HepG2 (cell line): ENCODE measurements around the gene PRSS48. TPM values are rescaled to one million over a fixed set of nuclear protein-coding genes. Genes with fewer than 3 reads are reported as not detected.
A peak's percentile ranks its signal among the peaks of the same experiment; 100 is the strongest.

Source experiments
- CEBPB ChIP-seq: IDR thresholded peaks from 2 replicates; pipeline ENCODE4 v1.6.1; 2011; ENCODE audit warnings: low read depth, low read length, improper control_type of control experiment, borderline replicate concordance
- NFE2 ChIP-seq: sonication (generic); formaldehyde crosslinking; IDR thresholded peaks from 2 replicates; pipeline ENCODE4 v1.4.0; 2020; ENCODE audit warnings: missing genetic modification reagents
- NR1H2 ChIP-seq: sonication (generic); formaldehyde crosslinking; IDR thresholded peaks from 2 replicates; pipeline ENCODE4 v1.8.1; 2022; ENCODE audit warnings: low read depth, missing genetic modification reagents, borderline replicate concordance
- PRMT3 ChIP-seq: sonication (generic); formaldehyde crosslinking; IDR thresholded peaks from 2 replicates; pipeline ENCODE4 v1.8.1; 2022; ENCODE audit warnings: low read depth, mild to moderate bottlenecking, moderate library complexity, missing genetic modification reagents, borderline replicate concordance
- ZNF264 ChIP-seq: sonication (generic); formaldehyde crosslinking; IDR thresholded peaks from 2 replicates; pipeline ENCODE4 v1.4.0; 2020; ENCODE audit warnings: missing genetic modification reagents
- ZNF749 ChIP-seq: sonication (generic); formaldehyde crosslinking; IDR thresholded peaks from 2 replicates; pipeline ENCODE4 v1.8.0; 2022; ENCODE audit warnings: mild to moderate bottlenecking, missing genetic modification reagents, moderate library complexity, borderline replicate concordance
- ZNF879 ChIP-seq: sonication (generic); formaldehyde crosslinking; IDR thresholded peaks from 2 replicates; pipeline ENCODE4 v1.8.1; 2023; ENCODE audit warnings: missing genetic modification reagents
- polyA plus RNA-seq, 8 experiments: library from polyadenylated mRNA; depleted of rRNA in 3 of 8; stranded (reverse) in 7 of 8; unstranded in 1 of 8; fragments of >200 nt; fragmentation: Illumina TruSeq in 4 of 8; extraction: Trizol in 4 of 8; gene quantifications; 2 replicates each; pipeline versions ENCODE4 v1.2.1 to v1.2.3, GENCODE V29; 2011 to 2016; ENCODE audit warnings: low read depth in 4 of 8, missing spikeins in 1 of 8, mixed read lengths in 1 of 8; ENCODE audit not compliant: insufficient read depth in 1 of 8
- total RNA-seq, 5 experiments: library from RNA; depleted of rRNA; stranded (reverse); fragments of >200 nt; fragmentation: Illumina TruSeq; extraction: Trizol; gene quantifications; 2 replicates each; pipeline ENCODE4 v1.2.3, GENCODE V29; 2016; ENCODE audit warnings: low read depth in 1 of 5
- TF ChIP-seq, protein P1 (sequence below): sonication (generic); formaldehyde crosslinking; IDR thresholded peaks from 2 replicates; pipeline ENCODE4 v1.4.0; 2020; ENCODE audit warnings: missing genetic modification reagents
- TF ChIP-seq, protein P2 (sequence below): sonication (generic); formaldehyde crosslinking; IDR thresholded peaks from 2 replicates; pipeline ENCODE4 v1.4.0; 2020; ENCODE audit warnings: missing genetic modification reagents
- TF ChIP-seq, protein P3 (sequence below): IDR thresholded peaks from 2 replicates; pipeline ENCODE4 v1.6.1; 2012; ENCODE audit warnings: low read depth, low read length, improper control_type of control experiment
- TF ChIP-seq, protein P4 (sequence below): IDR thresholded peaks from 2 replicates; pipeline ENCODE4 v1.6.1; 2016; ENCODE audit warnings: control low read depth
- TF ChIP-seq, protein P5 (sequence below): IDR thresholded peaks from 2 replicates; pipeline ENCODE4 v1.6.1; 2016; ENCODE audit warnings: low read depth
- TF ChIP-seq, protein P6 (sequence below): sonication (generic); formaldehyde crosslinking; IDR thresholded peaks from one replicate; pipeline ENCODE4 v1.5.1; 2020; ENCODE audit warnings: mild to moderate bottlenecking, missing genetic modification reagents; ENCODE audit errors: not compliant biosample characterization

PRSS48 gene
- total and polyA plus RNA-seq, 2 of the 13 experiments (the other 11 are each of a cell fraction or from before 2014, with no cell fraction given): not detected

DNA sequence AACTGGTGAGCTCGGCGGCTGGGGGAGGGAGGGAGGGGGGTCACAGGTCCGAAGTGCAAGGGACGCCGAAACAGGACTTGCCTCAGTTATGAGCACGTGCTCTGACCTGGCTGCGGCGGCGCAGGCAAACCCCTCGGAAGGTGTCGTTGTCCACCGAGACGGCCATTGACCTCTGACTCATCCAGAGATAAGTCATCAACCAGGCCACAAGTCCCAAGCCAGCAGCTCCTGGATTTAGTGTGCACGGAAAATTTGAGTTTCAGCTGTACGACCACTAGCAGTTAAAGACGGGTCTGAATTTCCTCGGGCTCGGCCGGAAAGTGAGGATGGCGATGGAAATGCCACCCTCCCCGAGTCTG is 47.8 kb downstream of the PRSS48 start (continued):
- TF ChIP-seq PRMT3 (no peak; the same call in 1 of the 2 replicates), ZNF879 (CRISPR knock-in tag) (no peak), CEBPB (peak; percentile 15; the same call in 1 of the 2 replicates), NFE2 (CRISPR knock-in tag) (no peak), ZNF264 (CRISPR knock-in tag) (0 out of 2 replicates have a peak, but pooled peaks have one; percentile 81), ZNF749 (CRISPR knock-in tag) (peak; percentile 82; the same call in 1 of the 2 replicates), NR1H2 (CRISPR knock-in tag) (0 out of 2 replicates have a peak, but pooled peaks have one; percentile 24)
- TF ChIP-seq, protein P1, sequence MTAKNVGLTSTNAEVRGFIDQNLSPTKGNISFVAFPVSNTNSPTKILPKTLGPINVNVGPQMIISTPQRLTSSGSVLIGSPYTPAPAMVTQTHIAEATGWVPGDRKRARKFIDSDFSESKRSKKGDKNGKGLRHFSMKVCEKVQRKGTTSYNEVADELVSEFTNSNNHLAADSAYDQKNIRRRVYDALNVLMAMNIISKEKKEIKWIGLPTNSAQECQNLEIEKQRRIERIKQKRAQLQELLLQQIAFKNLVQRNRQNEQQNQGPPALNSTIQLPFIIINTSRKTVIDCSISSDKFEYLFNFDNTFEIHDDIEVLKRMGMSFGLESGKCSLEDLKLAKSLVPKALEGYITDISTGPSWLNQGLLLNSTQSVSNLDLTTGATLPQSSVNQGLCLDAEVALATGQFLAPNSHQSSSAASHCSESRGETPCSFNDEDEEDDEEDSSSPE (CRISPR knock-in tag): peak; percentile 64
- TF ChIP-seq, protein P2, sequence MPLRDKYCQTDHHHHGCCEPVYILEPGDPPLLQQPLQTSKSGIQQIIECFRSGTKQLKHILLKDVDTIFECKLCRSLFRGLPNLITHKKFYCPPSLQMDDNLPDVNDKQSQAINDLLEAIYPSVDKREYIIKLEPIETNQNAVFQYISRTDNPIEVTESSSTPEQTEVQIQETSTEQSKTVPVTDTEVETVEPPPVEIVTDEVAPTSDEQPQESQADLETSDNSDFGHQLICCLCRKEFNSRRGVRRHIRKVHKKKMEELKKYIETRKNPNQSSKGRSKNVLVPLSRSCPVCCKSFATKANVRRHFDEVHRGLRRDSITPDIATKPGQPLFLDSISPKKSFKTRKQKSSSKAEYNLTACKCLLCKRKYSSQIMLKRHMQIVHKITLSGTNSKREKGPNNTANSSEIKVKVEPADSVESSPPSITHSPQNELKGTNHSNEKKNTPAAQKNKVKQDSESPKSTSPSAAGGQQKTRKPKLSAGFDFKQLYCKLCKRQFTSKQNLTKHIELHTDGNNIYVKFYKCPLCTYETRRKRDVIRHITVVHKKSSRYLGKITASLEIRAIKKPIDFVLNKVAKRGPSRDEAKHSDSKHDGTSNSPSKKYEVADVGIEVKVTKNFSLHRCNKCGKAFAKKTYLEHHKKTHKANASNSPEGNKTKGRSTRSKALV (CRISPR knock-in tag): 0 out of 2 replicates have a peak, but pooled peaks have one; percentile 36
- TF ChIP-seq, protein P3, sequence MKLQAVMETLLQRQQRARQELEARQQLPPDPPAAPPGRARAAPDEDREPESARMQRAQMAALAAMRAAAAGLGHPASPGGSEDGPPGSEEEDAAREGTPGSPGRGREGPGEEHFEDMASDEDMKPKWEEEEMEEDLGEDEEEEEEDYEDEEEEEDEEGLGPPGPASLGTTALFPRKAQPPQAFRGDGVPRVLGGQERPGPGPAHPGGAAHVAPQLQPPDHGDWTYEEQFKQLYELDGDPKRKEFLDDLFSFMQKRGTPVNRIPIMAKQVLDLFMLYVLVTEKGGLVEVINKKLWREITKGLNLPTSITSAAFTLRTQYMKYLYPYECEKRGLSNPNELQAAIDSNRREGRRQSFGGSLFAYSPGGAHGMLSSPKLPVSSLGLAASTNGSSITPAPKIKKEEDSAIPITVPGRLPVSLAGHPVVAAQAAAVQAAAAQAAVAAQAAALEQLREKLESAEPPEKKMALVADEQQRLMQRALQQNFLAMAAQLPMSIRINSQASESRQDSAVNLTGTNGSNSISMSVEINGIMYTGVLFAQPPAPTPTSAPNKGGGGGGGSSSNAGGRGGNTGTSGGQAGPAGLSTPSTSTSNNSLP: no peak
- TF ChIP-seq, protein P4, sequence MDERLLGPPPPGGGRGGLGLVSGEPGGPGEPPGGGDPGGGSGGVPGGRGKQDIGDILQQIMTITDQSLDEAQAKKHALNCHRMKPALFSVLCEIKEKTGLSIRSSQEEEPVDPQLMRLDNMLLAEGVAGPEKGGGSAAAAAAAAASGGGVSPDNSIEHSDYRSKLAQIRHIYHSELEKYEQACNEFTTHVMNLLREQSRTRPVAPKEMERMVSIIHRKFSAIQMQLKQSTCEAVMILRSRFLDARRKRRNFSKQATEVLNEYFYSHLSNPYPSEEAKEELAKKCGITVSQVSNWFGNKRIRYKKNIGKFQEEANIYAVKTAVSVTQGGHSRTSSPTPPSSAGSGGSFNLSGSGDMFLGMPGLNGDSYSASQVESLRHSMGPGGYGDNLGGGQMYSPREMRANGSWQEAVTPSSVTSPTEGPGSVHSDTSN (CRISPR knock-in tag): no peak
- TF ChIP-seq, protein P5, sequence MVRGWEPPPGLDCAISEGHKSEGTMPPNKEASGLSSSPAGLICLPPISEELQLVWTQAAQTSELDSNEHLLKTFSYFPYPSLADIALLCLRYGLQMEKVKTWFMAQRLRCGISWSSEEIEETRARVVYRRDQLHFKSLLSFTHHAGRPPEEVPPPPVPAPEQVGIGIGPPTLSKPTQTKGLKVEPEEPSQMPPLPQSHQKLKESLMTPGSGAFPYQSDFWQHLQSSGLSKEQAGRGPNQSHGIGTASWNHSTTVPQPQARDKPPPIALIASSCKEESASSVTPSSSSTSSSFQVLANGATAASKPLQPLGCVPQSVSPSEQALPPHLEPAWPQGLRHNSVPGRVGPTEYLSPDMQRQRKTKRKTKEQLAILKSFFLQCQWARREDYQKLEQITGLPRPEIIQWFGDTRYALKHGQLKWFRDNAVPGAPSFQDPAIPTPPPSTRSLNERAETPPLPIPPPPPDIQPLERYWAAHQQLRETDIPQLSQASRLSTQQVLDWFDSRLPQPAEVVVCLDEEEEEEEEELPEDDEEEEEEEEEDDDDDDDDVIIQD (CRISPR knock-in tag): no peak
- TF ChIP-seq, protein P6, sequence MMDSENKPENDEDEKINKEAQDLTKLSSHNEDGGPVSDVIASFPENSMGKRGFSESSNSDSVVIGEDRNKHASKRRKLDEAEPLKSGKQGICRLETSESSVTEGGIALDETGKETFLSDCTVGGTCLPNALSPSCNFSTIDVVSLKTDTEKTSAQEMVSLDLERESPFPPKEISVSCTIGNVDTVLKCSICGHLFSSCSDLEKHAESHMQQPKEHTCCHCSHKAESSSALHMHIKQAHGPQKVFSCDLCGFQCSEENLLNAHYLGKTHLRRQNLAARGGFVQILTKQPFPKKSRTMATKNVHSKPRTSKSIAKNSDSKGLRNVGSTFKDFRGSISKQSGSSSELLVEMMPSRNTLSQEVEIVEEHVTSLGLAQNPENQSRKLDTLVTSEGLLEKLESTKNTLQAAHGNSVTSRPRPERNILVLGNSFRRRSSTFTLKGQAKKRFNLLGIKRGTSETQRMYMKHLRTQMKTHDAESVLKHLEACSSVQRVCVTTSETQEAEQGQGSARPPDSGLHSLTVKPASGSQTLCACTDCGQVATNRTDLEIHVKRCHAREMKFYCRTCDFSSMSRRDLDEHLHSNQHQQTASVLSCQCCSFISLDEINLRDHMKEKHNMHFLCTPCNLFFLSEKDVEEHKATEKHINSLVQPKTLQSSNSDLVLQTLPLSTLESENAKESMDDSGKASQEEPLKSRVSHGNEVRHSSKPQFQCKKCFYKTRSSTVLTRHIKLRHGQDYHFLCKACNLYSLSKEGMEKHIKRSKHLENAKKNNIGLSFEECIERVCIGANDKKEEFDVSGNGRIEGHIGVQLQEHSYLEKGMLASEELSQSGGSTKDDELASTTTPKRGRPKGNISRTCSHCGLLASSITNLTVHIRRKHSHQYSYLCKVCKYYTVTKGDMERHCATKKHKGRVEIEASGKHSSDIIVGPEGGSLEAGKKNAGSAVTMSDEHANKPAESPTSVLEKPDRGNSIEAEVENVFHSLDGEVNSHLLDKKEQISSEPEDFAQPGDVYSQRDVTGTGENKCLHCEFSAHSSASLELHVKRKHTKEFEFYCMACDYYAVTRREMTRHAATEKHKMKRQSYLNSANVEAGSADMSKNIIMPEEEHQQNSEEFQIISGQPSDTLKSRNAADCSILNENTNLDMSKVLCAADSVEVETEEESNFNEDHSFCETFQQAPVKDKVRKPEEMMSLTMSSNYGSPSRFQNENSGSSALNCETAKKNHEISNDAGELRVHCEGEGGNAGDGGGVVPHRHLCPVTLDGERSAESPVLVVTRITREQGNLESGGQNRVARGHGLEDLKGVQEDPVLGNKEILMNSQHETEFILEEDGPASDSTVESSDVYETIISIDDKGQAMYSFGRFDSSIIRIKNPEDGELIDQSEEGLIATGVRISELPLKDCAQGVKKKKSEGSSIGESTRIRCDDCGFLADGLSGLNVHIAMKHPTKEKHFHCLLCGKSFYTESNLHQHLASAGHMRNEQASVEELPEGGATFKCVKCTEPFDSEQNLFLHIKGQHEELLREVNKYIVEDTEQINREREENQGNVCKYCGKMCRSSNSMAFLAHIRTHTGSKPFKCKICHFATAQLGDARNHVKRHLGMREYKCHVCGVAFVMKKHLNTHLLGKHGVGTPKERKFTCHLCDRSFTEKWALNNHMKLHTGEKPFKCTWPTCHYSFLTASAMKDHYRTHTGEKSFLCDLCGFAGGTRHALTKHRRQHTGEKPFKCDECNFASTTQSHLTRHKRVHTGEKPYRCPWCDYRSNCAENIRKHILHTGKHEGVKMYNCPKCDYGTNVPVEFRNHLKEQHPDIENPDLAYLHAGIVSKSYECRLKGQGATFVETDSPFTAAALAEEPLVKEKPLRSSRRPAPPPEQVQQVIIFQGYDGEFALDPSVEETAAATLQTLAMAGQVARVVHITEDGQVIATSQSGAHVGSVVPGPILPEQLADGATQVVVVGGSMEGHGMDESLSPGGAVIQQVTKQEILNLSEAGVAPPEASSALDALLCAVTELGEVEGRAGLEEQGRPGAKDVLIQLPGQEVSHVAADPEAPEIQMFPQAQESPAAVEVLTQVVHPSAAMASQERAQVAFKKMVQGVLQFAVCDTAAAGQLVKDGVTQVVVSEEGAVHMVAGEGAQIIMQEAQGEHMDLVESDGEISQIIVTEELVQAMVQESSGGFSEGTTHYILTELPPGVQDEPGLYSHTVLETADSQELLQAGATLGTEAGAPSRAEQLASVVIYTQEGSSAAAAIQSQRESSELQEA (CRISPR knock-in tag): no peak
